B cell (primary cell): ENCODE results near the gene SWSAP1.

Experiments used
- EZH2 ChIP-seq: IDR thresholded peaks from 2 replicates; pipeline ENCODE4 v1.6.1; 2012; ENCODE audit warnings: borderline replicate concordance, low read depth, mild to moderate bottlenecking, moderate library complexity, low read length; ENCODE audit not compliant: insufficient read depth, poor library complexity, severe bottlenecking
- TF ChIP-seq, protein P1 (sequence below): fragments of 200-600 bp; IDR thresholded peaks from one replicate; pipeline ENCODE4 v1.8.0; 2022; ENCODE audit warnings: antibody characterized with exemption, mild to moderate bottlenecking

DNA sequence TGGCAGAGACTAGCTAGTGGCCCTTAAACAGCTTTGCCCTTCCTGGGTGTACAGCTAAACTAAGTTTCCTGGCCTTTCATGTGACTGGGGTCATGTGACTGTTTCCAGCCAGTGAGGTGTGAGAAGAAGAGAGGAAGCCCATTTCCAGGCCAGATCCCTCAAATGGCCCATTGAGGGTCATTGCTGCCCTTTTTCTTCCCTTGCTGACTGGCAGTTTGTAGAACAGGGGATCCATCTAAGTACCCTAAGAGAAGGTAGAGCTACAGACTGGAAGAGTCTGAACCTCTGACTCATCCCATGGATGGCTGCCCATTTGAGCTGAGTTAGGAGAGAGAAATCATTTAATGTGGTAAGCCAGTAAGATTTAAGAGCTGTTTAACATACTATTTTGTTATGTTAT, 2.8 kb downstream of the SWSAP1 start:
- no peak for TF ChIP-seq EZH2
- TF ChIP-seq, protein P1, sequence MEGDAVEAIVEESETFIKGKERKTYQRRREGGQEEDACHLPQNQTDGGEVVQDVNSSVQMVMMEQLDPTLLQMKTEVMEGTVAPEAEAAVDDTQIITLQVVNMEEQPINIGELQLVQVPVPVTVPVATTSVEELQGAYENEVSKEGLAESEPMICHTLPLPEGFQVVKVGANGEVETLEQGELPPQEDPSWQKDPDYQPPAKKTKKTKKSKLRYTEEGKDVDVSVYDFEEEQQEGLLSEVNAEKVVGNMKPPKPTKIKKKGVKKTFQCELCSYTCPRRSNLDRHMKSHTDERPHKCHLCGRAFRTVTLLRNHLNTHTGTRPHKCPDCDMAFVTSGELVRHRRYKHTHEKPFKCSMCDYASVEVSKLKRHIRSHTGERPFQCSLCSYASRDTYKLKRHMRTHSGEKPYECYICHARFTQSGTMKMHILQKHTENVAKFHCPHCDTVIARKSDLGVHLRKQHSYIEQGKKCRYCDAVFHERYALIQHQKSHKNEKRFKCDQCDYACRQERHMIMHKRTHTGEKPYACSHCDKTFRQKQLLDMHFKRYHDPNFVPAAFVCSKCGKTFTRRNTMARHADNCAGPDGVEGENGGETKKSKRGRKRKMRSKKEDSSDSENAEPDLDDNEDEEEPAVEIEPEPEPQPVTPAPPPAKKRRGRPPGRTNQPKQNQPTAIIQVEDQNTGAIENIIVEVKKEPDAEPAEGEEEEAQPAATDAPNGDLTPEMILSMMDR = no peak
